ENCODE results near the gene MEIOSIN. TPM values are rescaled to one million over a fixed set of nuclear protein-coding genes. Genes with fewer than 3 reads are reported as not detected.

Gene MEIOSIN
- total and polyA plus RNA-seq, 2 of the 13 experiments (the other 11 are each of a cell fraction or from before 2014, with no cell fraction given) = not detected

- TF ChIP-seq TFE3 (CRISPR knock-in tag; IDR thresholded peaks at IDR 0.05) (no peak), ZNF619 (CRISPR knock-in tag; IDR thresholded peaks at IDR 0.05) (no peak), PATZ1 (CRISPR knock-in tag; IDR thresholded peaks at IDR 0.05) (peak; percentile 41; the same call in 1 of the 2 replicates), PBX3 (CRISPR knock-in tag; IDR thresholded peaks at IDR 0.05; ENCODE audit: borderline replicate concordance) (no peak), ZNF17 (CRISPR knock-in tag; IDR thresholded peaks at IDR 0.05) (no peak), ZNF12 (CRISPR knock-in tag; IDR thresholded peaks at IDR 0.05) (no peak), ZNF343 (CRISPR knock-in tag; IDR thresholded peaks at IDR 0.05) (no peak), FOXA3 (CRISPR knock-in tag; IDR thresholded peaks at IDR 0.05) (peak; percentile 69), TARDBP (CRISPR knock-in tag; IDR thresholded peaks at IDR 0.05) (no peak), AFF4 (CRISPR knock-in tag; IDR thresholded peaks at IDR 0.05) (no peak), KLF12 (CRISPR knock-in tag; IDR thresholded peaks at IDR 0.05; ENCODE audit: borderline replicate concordance) (no peak), KLF13 (CRISPR knock-in tag; IDR thresholded peaks at IDR 0.05) (no peak), ZNF629 (CRISPR knock-in tag; conservative IDR thresholded peaks at IDR 0.05) (peak; percentile 96), JUN (CRISPR knock-in tag; IDR thresholded peaks at IDR 0.05) (no peak), FOXC1 (CRISPR knock-in tag; IDR thresholded peaks at IDR 0.05; ENCODE audit: borderline replicate concordance) (no peak), MAX (IDR thresholded peaks at IDR 0.05) (no peak), ARID5B (CRISPR knock-in tag; IDR thresholded peaks at IDR 0.05) (0 out of 2 replicates have a peak, but pooled peaks have one; percentile 18)
These were observed 47.4 kb downstream of the MEIOSIN start (continued) for GRCh38 chr19:45780448-45781213.

Measured in HepG2 (cell line).